Esophagus muscularis mucosa (tissue), 4 donors: Measurements from ENCODE around the gene C16orf78. TPM values are rescaled to one million over a fixed set of nuclear protein-coding genes. Genes with fewer than 3 reads are reported as not detected.

Experiments
- DNase-seq: peaks from one replicate; pipeline ENCODE4 v3.0.0-alpha.2; 2017; ENCODE audit errors: extremely low spot score
- H3K27ac ChIP-seq, 4 donors: fragments of 200-600 bp; sonication (generic); replicated peaks in 1 of 4; 1 replicate in 3 of 4; 2 replicates in 1 of 4; pipeline ENCODE4 v1.5.1; 2016 to 2019; ENCODE audit warnings: mild to moderate bottlenecking in 1 of 4
- H3K27me3 ChIP-seq, 4 donors: fragments of 200-600 bp; sonication (generic); one replicate each; pipeline versions ENCODE4 v1.5.1 to v1.6.0; 2016 to 2019
- H3K36me3 ChIP-seq, 4 donors: fragments of 200-600 bp; sonication (generic); one replicate each; pipeline ENCODE4 v1.5.1; 2016 to 2019
- H3K4me1 ChIP-seq, 4 donors: fragments of 200-600 bp; sonication (generic); one replicate each; pipeline ENCODE4 v1.5.1; 2016 to 2019
- H3K4me3 ChIP-seq, 4 donors: fragments of 200-600 bp; sonication (generic); 1 replicate in 2 of 4; 2 replicates in 2 of 4; pipeline ENCODE4 v1.5.1; 2016 to 2019; ENCODE audit warnings: mild to moderate bottlenecking in 4 of 4, moderate library complexity in 1 of 4
- H3K9me3 ChIP-seq, 4 donors: fragments of 200-600 bp; sonication (generic); 1 replicate in 3 of 4; 2 replicates in 1 of 4; pipeline ENCODE4 v1.5.1; 2016 to 2019
- CTCF ChIP-seq, 3 experiments: fragments of 200-600 bp in 2 of 3; fragments of 450-650 bp in 1 of 3; sonication (generic) in 2 of 3; IDR thresholded peaks; one replicate each; pipeline ENCODE4 v1.5.1; 2017 to 2019; ENCODE audit warnings: antibody characterized with exemption in 3 of 3, mild to moderate bottlenecking in 2 of 3, moderate library complexity in 1 of 3
- EP300 ChIP-seq: sonication (generic); formaldehyde crosslinking; IDR thresholded peaks from one replicate; pipeline ENCODE4 v1.6.1; 2017; ENCODE audit warnings: antibody characterized with exemption
- POLR2A ChIP-seq: fragments of 450-650 bp; IDR thresholded peaks from one replicate; pipeline ENCODE4 v1.6.1; 2017; ENCODE audit warnings: antibody characterized with exemption, moderate library complexity, mild to moderate bottlenecking, low read depth
- POLR2AphosphoS5 ChIP-seq, 2 donors: sonication (generic); formaldehyde crosslinking; IDR thresholded peaks; one replicate each; pipeline ENCODE4 v1.6.1; 2017; ENCODE audit warnings: antibody characterized with exemption in 2 of 2
- WGBS: methylation state at CpG from one replicate; pipeline ENCODE4 v1.1.5; 2018; 5-methylcytosine and 5-hydroxymethylcytosine counted together
- intact Hi-C: fragments of 100-400 bp; cut with DNase I; formaldehyde crosslinking; loops from one replicate; pipeline ENCODE4 v1.15.1; 2023
- total RNA-seq, 4 donors: library from RNA; depleted of rRNA; stranded (reverse); fragments of >200 nt; gene quantifications; one replicate each; pipeline versions ENCODE4 v1.1.0 to v1.2.1, GENCODE V29; 2016

C16orf78 gene
- total RNA-seq, 4 donors from 2014 or later, result not detected

DNA sequence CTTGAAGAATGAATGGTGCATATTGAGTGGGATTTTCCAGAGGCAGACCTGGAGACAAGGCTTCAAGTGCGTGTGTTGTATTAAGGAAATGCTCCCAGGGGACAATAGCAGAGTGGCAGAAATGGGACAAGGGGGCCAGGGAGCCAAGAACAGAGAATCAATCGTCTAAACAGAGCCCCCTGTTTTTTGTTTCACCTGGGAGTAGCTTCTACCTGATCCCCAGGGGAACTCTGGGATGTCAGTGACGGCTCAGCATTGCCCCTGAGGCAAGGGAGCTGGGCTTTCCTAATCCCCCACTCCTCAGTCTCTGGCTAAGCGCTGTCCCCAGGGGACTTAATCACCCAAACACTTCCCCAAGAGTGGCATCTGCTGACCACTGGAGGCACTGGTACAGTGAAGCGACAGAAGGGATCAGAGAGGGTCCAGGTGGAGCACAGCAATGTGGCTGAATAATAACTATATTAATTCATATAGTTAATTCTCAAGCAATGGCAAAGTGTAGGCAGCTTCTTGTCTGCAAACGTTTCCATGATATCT, 35.7 kb upstream of the C16orf78 start:
- peaks cover 0 to 54% (median 0%) of the 10 kb centered on the region in 4 donors for H3K27me3 ChIP-seq
- TF ChIP-seq POLR2AphosphoS5 (IDR thresholded peaks at IDR 0.05), result no peak
- no peak for TF ChIP-seq POLR2A
- TF ChIP-seq CTCF (IDR thresholded peaks at IDR 0.05), result no peak
- TF ChIP-seq EP300, result no peak
- H3K27ac ChIP-seq, result no peak overlapping the region
- WGBS, result 53% methylated on average over 6 of the region's 6 CpGs
- H3K36me3 ChIP-seq, result no peaks in the 10 kb centered on the region
- no peaks in the 10 kb centered on the region for H3K9me3 ChIP-seq
- intact Hi-C loops, result no loop called here
- peak; percentile 88 for DNase-seq
- no peaks in the 10 kb centered on the region for H3K4me1 ChIP-seq
- H3K4me3 ChIP-seq, result no peak overlapping the region

DNA sequence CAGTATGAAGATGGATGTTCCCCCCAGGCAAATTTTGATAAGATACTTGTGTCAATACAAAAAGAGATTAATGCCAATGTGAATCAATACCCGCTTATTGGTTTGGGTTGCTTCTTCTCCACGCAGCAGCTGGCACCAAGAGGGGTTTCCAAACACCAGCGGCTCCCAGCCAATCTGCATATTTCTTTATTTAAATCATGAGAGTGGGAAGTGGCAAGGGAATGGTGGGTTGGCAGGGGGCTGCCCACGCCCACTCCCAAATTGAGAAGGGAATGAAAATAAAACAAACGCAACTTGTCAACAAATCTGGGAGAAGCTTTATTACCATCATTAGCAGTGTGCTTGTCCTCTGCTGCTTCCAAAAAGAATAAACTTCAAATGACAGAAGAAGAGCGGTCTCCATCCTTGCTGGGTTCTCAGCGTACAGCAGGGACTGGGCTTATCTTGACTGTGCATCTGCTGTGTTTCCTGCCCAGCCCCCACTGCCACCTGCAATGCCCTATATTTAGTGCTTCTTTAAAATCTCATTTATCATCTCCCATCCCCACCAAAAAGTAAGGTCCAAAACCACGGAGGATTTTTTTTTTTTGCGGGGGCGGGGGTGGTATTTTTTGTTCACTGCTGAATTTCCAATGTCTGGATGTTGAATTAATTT, 34.9 kb upstream of the C16orf78 start:
- TF ChIP-seq POLR2A (no peak), CTCF (IDR thresholded peaks at IDR 0.05) (no peak), EP300 (no peak), POLR2AphosphoS5 (IDR thresholded peaks at IDR 0.05) (no peak)
- Histone ChIP-seq H3K9me3 (no peaks in the 10 kb centered on the region), H3K4me3 (no peak overlapping the region), H3K27me3 (peaks cover 0 to 54% (median 0%) of the 10 kb centered on the region in 4 donors), H3K4me1 (no peaks in the 10 kb centered on the region), H3K27ac (no peak overlapping the region), H3K36me3 (no peaks in the 10 kb centered on the region)
- 64% methylated on average over 10 of the region's 10 CpGs for WGBS
- peak; percentile 66 for DNase-seq
- intact Hi-C loops, result no loop called here

- H3K36me3 ChIP-seq, result no peaks in the 10 kb centered on the region
- 68% methylated on average over 9 of the region's 9 CpGs for WGBS
- peaks cover 0 to 65% (median 0%) of the 10 kb centered on the region in 4 donors for H3K27me3 ChIP-seq
- H3K4me1 ChIP-seq, result no peaks in the 10 kb centered on the region
- TF ChIP-seq POLR2AphosphoS5 (IDR thresholded peaks at IDR 0.05), result no peak
- TF ChIP-seq POLR2A, result no peak
- no peak for TF ChIP-seq CTCF (IDR thresholded peaks at IDR 0.05)
- H3K27ac ChIP-seq, result no peak overlapping the region
- intact Hi-C loops, result no loop called here
- no peak overlapping the region for H3K4me3 ChIP-seq
- DNase-seq, result peak; percentile 45
- no peaks in the 10 kb centered on the region for H3K9me3 ChIP-seq
Measured at GRCh38 chr16:49340466-49340865, 33.1 kb upstream of the C16orf78 start.

GRCh38 chr16:49341706-49342105, 31.9 kb upstream of the C16orf78 start:
- WGBS, result 73% methylated on average over 4 of the region's 4 CpGs
- H3K27me3 ChIP-seq, result peaks cover 0 to 70% (median 0%) of the 10 kb centered on the region in 4 donors
- TF ChIP-seq POLR2A (no peak), EP300 (no peak), CTCF (IDR thresholded peaks at IDR 0.05) (no peak), POLR2AphosphoS5 (IDR thresholded peaks at IDR 0.05) (no peak)
- peak; percentile 21 for DNase-seq
- H3K27ac ChIP-seq, result no peak overlapping the region
- no peak overlapping the region for H3K4me3 ChIP-seq
- intact Hi-C loops, result no loop called here
- no peaks in the 10 kb centered on the region for H3K9me3 ChIP-seq
- H3K36me3 ChIP-seq, result no peaks in the 10 kb centered on the region
- no peaks in the 10 kb centered on the region for H3K4me1 ChIP-seq
